Caco-2 (cell line): ENCODE data around the gene AGK. TPM values are rescaled to one million over a fixed set of nuclear protein-coding genes. Genes with fewer than 3 reads are reported as not detected.

Experiments
- BruUV-seq: library from RNA; stranded (reverse); fragments of 400-500 nt; replicated peaks from 2 replicates; lab custom pipeline; 2021; lab: Mats Ljungman, UMichigan
- CTCF ChIA-PET: fragments of 300-600 bp; sonication (Branson Sonifier 250); formaldehyde crosslinking; loops from one replicate; lab custom pipeline; 2022; ENCODE audit warnings: antibody characterized with exemption; lab: Charles Lee
- POLR2A ChIA-PET: fragments of 300-600 bp; sonication (Branson Sonifier 250); formaldehyde crosslinking; loops from one replicate; lab custom pipeline; 2022; ENCODE audit warnings: antibody characterized with exemption; lab: Charles Lee
- DNase-seq, 2 experiments: peaks; one replicate each; pipeline versions ENCODE4 v3.0.0 to v3.0.0-alpha.2; 2020 to 2022
- H3K27me3 ChIP-seq: replicated peaks from 2 replicates; pipeline ENCODE4 v1.6.0; 2011; ENCODE audit warnings: low read length; ENCODE audit not compliant: control insufficient read depth, insufficient read depth
- H3K36me3 ChIP-seq: 2 replicates; pipeline ENCODE4 v1.5.1; 2011; ENCODE audit warnings: low read length; ENCODE audit not compliant: control insufficient read depth, insufficient read depth
- H3K4me1 ChIP-seq: fragments of 250-450 bp; sonication (Bioruptor Pico); 2 replicates; pipeline ENCODE4 v1.5.1; 2020; ENCODE audit warnings: mild to moderate bottlenecking
- H3K4me3 ChIP-seq: 2 replicates; pipeline ENCODE4 v1.5.1; 2011; ENCODE audit warnings: low read depth, mild to moderate bottlenecking, control low read depth, low read length
- H3K9me3 ChIP-seq: fragments of 250-450 bp; sonication (Bioruptor Pico); 2 replicates; pipeline ENCODE4 v1.5.1; 2020; ENCODE audit warnings: mild to moderate bottlenecking, moderate library complexity
- H3K27ac Mint-ChIP-seq: one replicate; pipeline ENCODE4 v1.8.0; 2022; ENCODE audit warnings: mixed read lengths; ENCODE audit not compliant: unreplicated experiment
- H3K27me3 Mint-ChIP-seq: one replicate; pipeline ENCODE4 v1.8.0; 2022; ENCODE audit warnings: mixed read lengths; ENCODE audit not compliant: insufficient read depth, unreplicated experiment
- H3K36me3 Mint-ChIP-seq: one replicate; pipeline ENCODE4 v1.8.0; 2022; ENCODE audit warnings: mild to moderate bottlenecking, mixed read lengths; ENCODE audit not compliant: insufficient read depth, unreplicated experiment
- H3K4me1 Mint-ChIP-seq: one replicate; pipeline ENCODE4 v1.8.0; 2022; ENCODE audit warnings: low read depth, mixed read lengths; ENCODE audit not compliant: unreplicated experiment
- H3K4me3 Mint-ChIP-seq: one replicate; pipeline ENCODE4 v1.8.0; 2022; ENCODE audit warnings: mild to moderate bottlenecking, moderate library complexity, mixed read lengths; ENCODE audit not compliant: unreplicated experiment
- H3K9me3 Mint-ChIP-seq: one replicate; pipeline ENCODE4 v1.8.0; 2022; ENCODE audit warnings: mixed read lengths; ENCODE audit not compliant: unreplicated experiment
- intact Hi-C: fragments of 100-400 bp; cut with micrococcal nuclease; formaldehyde crosslinking; loops from one replicate; pipeline ENCODE4 v1.10.0; 2022; ENCODE audit not compliant: unreplicated experiment
- total RNA-seq: library from RNA; stranded (reverse); gene quantifications from 2 replicates; pipeline ENCODE4 v1.2.3, GENCODE V29; 2022
- TF ChIP-seq, protein P1 (sequence below), 2 experiments: fragments of 200-600 bp in 1 of 2; IDR thresholded peaks; 1 replicate in 1 of 2; 2 replicates in 1 of 2; pipeline versions ENCODE4 v1.5.1 to v1.8.0; 2011 to 2022; ENCODE audit warnings: antibody characterized with exemption in 1 of 2, control low read depth in 1 of 2, inconsistent platforms in 1 of 2, low read depth in 1 of 2, low read length in 1 of 2, mild to moderate bottlenecking in 1 of 2, moderate library complexity in 1 of 2; ENCODE audit not compliant: insufficient read depth in 1 of 2, severe bottlenecking in 1 of 2, unreplicated experiment in 1 of 2

The AGK gene
- total RNA-seq, 1 experiment from 2014 or later: 32.3 TPM

- ChIA-PET CTCF (interaction anchor here (0.6 to 0.7 kb wide), 2 partner anchors 556 to 616 kb away, joined by 3 to 8 read pairs; no protein-coding TSS in a partner anchor), POLR2A (interaction anchor here (0.6 kb wide), 1 partner anchor 1258 kb away, joined by 3 read pairs; no protein-coding TSS in a partner anchor)
- Mint-ChIP-seq H3K9me3 (no peaks in the 10 kb centered on the region), H3K36me3 (peaks cover 12% of the 10 kb centered on the region), H3K4me1 (no peaks in the 10 kb centered on the region), H3K27me3 (no peaks in the 10 kb centered on the region), H3K4me3 (no peak overlapping the region), H3K27ac (no peak overlapping the region)
- Histone ChIP-seq H3K27me3 (no peaks in the 10 kb centered on the region), H3K4me3 (no peak overlapping the region), H3K36me3 (no peaks in the 10 kb centered on the region; the same call in 1 of the 2 replicates), H3K4me1 (peaks cover 8% of the 10 kb centered on the region; the same call in 1 of the 2 replicates), H3K9me3 (no peaks in the 10 kb centered on the region)
- intact Hi-C loops: no loop called here
- no TSS peak for BruUV-seq
- no peak for DNase-seq
- TF ChIP-seq, protein P1, sequence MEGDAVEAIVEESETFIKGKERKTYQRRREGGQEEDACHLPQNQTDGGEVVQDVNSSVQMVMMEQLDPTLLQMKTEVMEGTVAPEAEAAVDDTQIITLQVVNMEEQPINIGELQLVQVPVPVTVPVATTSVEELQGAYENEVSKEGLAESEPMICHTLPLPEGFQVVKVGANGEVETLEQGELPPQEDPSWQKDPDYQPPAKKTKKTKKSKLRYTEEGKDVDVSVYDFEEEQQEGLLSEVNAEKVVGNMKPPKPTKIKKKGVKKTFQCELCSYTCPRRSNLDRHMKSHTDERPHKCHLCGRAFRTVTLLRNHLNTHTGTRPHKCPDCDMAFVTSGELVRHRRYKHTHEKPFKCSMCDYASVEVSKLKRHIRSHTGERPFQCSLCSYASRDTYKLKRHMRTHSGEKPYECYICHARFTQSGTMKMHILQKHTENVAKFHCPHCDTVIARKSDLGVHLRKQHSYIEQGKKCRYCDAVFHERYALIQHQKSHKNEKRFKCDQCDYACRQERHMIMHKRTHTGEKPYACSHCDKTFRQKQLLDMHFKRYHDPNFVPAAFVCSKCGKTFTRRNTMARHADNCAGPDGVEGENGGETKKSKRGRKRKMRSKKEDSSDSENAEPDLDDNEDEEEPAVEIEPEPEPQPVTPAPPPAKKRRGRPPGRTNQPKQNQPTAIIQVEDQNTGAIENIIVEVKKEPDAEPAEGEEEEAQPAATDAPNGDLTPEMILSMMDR (IDR thresholded peaks at IDR 0.05; ENCODE audit: insufficient read depth in 1 of 2, low read depth in 1 of 2, low read length in 1 of 2, severe bottlenecking in 1 of 2, unreplicated experiment in 1 of 2): no peak
Measured at GRCh38 chr7:141648276-141649114, 97.3 kb downstream of the AGK start.

GRCh38 chr7:141649137-141649864 lies 98.1 kb downstream of the AGK start:
- Histone ChIP-seq H3K4me3 (no peak overlapping the region), H3K36me3 (no peaks in the 10 kb centered on the region; the same call in 1 of the 2 replicates), H3K27me3 (no peaks in the 10 kb centered on the region), H3K4me1 (peaks cover 8% of the 10 kb centered on the region; the same call in 1 of the 2 replicates), H3K9me3 (no peaks in the 10 kb centered on the region)
- Mint-ChIP-seq H3K4me3 (no peak overlapping the region), H3K27ac (no peak overlapping the region), H3K9me3 (no peaks in the 10 kb centered on the region), H3K4me1 (peaks cover under 1% of the 10 kb centered on the region), H3K27me3 (no peaks in the 10 kb centered on the region), H3K36me3 (peaks cover 13% of the 10 kb centered on the region)
- POLR2A ChIA-PET: interaction anchor here (0.6 to 1.2 kb wide), 2 partner anchors 89 to 1259 kb away, joined by 3 to 5 read pairs; partner anchors contain the start of gene SSBP1
- intact Hi-C loops: no loop called here
- no TSS peak for BruUV-seq
- DNase-seq: no peak
- CTCF ChIA-PET: interaction anchor here (0.5 to 1.5 kb wide), 8 partner anchors 20 to 635 kb away, joined by 3 to 9 read pairs (median 4); partner anchors contain the start of genes MRPS33 and SSBP1
- TF ChIP-seq, protein P1 (IDR thresholded peaks at IDR 0.05; ENCODE audit: insufficient read depth in 1 of 2, low read depth in 1 of 2, low read length in 1 of 2, severe bottlenecking in 1 of 2, unreplicated experiment in 1 of 2): no peak
